Vagina (tissue), 2 donors: ENCODE measurements around the gene FAM151A. TPM values are rescaled to one million over a fixed set of nuclear protein-coding genes. Genes with fewer than 3 reads are reported as not detected.

Experiments
- DNase-seq, 2 donors: peaks; one replicate each; pipeline ENCODE4 v3.0.0-alpha.2; 2017; ENCODE audit errors: extremely low spot score in 2 of 2
- H3K27ac ChIP-seq: fragments of 200-600 bp; sonication (generic); one replicate; pipeline ENCODE4 v1.5.1; 2019
- H3K27me3 ChIP-seq: fragments of 200-600 bp; sonication (generic); one replicate; pipeline ENCODE4 v1.5.1; 2019
- H3K36me3 ChIP-seq, 2 donors: fragments of 200-600 bp; sonication (generic); one replicate each; pipeline ENCODE4 v1.5.1; 2017 to 2019
- H3K4me1 ChIP-seq: fragments of 200-600 bp; sonication (generic); one replicate; pipeline ENCODE4 v1.5.1; 2019
- H3K4me3 ChIP-seq, 2 donors: fragments of 200-600 bp; sonication (generic); 1 replicate in 1 of 2; 2 replicates in 1 of 2; pipeline ENCODE4 v1.5.1; 2016 to 2019
- H3K9me3 ChIP-seq: fragments of 200-600 bp; sonication (generic); one replicate; pipeline ENCODE4 v1.5.1; 2019
- POLR2A ChIP-seq, 2 donors: fragments of 450-650 bp; IDR thresholded peaks; one replicate each; pipeline ENCODE4 v1.6.1; 2017; ENCODE audit warnings: antibody characterized with exemption in 2 of 2, mild to moderate bottlenecking in 2 of 2, moderate library complexity in 2 of 2
- POLR2AphosphoS5 ChIP-seq, 2 donors: sonication (generic); formaldehyde crosslinking; IDR thresholded peaks; one replicate each; pipeline ENCODE4 v1.9.0; 2017; ENCODE audit warnings: antibody characterized with exemption in 2 of 2, mild to moderate bottlenecking in 2 of 2, low read depth in 1 of 2; ENCODE audit not compliant: insufficient read depth in 1 of 2
- intact Hi-C: fragments of 100-400 bp; cut with DNase I; formaldehyde crosslinking; loops from one replicate; pipeline ENCODE4 v1.15.1; 2023
- total RNA-seq: library from RNA; depleted of rRNA; stranded (reverse); fragments of >200 nt; gene quantifications from one replicate; pipeline ENCODE4 v1.2.3, GENCODE V29; 2016
- TF ChIP-seq, protein P1 (sequence below), 3 experiments: fragments of 450-650 bp in 2 of 3; fragments of 200-600 bp in 1 of 3; sonication (generic) in 1 of 3; IDR thresholded peaks; one replicate each; pipeline ENCODE4 v1.5.1; 2017 to 2019; ENCODE audit warnings: antibody characterized with exemption in 3 of 3, mild to moderate bottlenecking in 2 of 3, moderate library complexity in 2 of 3

Gene FAM151A
- total RNA-seq, 1 donor from 2014 or later = not detected

DNA sequence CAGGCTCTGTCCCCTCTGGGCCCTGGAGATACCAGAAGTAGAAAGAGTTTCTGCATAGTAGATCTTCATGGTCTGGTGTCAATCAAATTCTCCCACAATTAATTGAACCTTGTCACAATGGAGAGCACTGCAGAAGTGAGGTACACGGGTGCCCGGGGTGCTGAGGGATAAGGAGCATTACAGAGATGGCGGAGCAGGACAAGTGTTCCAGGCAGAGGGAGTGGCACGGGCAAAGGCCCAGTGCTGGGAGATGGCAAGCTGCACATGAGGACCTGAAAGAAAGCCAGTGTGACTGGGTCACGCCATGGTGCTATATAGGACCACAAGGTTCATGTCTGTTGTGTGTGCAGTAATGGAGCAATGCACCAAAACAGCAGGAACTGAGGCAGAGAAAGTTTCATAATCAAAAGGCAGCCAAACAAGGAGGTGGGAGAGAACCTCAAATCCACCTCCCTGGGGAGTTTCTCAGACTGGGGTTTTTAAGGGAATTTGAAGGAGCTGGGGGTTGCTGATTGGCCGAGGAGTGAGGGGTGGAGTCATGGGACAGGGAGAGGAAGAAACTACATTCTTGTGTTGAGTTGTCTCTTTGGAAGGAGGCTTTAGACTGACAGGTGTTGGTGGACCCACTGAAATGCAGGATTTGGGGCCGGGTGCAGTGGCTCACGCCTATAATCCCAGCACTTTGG is 47.6 kb downstream of the FAM151A start:
- H3K4me3 ChIP-seq = no peak overlapping the region
- TF ChIP-seq POLR2A (IDR thresholded peaks at IDR 0.05) (no peak), POLR2AphosphoS5 (IDR thresholded peaks at IDR 0.05; ENCODE audit: insufficient read depth in 1 of 2, low read depth in 1 of 2) (no peak)
- TF ChIP-seq, protein P1, sequence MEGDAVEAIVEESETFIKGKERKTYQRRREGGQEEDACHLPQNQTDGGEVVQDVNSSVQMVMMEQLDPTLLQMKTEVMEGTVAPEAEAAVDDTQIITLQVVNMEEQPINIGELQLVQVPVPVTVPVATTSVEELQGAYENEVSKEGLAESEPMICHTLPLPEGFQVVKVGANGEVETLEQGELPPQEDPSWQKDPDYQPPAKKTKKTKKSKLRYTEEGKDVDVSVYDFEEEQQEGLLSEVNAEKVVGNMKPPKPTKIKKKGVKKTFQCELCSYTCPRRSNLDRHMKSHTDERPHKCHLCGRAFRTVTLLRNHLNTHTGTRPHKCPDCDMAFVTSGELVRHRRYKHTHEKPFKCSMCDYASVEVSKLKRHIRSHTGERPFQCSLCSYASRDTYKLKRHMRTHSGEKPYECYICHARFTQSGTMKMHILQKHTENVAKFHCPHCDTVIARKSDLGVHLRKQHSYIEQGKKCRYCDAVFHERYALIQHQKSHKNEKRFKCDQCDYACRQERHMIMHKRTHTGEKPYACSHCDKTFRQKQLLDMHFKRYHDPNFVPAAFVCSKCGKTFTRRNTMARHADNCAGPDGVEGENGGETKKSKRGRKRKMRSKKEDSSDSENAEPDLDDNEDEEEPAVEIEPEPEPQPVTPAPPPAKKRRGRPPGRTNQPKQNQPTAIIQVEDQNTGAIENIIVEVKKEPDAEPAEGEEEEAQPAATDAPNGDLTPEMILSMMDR (IDR thresholded peaks at IDR 0.05) = no peak
- H3K27ac ChIP-seq = no peak overlapping the region
- H3K4me1 ChIP-seq = peaks cover 18% of the 10 kb centered on the region
- H3K27me3 ChIP-seq = no peaks in the 10 kb centered on the region
- no peaks in the 10 kb centered on the region for H3K9me3 ChIP-seq
- H3K36me3 ChIP-seq = no peaks in the 10 kb centered on the region
- no peak for DNase-seq
- intact Hi-C loops = no loop called here

DNA sequence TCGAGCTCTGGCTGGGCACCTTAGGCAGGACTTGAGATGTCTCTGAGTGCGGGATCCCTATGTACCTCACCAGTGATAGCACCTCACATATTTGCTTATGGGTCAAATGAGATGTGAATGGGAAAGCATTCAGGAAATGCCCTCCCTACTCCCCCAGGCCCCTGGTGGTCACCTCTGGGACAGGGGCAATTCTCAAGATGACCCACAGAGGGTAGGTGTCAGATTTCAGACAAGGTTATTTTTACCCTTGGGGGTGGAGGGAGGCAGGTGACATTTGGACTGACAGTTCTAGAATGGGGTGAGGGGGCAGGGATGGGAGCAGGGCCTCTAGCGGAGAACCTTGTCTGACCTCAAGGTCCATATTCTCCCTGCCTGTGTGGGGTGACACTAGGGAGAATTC is 48.2 kb downstream of the FAM151A start:
- no peak overlapping the region for H3K27ac ChIP-seq
- intact Hi-C loops = no loop called here

DNA sequence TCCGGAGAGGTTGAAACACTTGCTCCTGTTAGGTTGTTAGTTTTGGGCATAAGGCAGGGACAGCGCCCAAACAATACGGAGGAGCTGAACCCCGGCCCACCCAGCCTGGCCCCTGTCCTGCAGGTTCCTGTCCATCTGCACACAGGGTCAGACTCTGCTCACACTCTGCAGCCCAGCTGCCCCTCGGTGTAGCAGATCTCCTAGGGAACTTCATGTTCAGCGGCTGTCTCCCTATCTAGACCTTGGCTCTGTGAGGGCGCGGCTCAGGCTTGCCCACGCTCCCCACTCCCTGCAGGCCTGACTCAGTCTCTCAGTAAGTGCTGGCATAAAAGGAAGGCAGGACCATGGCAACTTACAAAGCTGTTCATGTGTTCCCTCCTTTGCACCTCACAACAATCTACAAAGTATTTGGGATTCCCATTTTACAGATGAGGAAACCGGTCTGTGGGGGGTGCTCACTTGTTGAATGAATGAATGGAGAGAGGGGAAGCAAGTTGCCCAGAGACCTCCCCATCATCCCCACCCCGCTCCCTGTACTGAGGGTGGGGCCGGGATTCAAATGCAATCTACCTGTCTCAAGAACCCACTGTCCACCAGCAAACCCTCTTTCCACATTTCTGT is 49.1 kb downstream of the FAM151A start:
- H3K4me1 ChIP-seq = peaks cover 30% of the 10 kb centered on the region
- intact Hi-C loops = no loop called here
- no peaks in the 10 kb centered on the region for H3K36me3 ChIP-seq
- H3K27ac ChIP-seq = no peak overlapping the region
- no peaks in the 10 kb centered on the region for H3K27me3 ChIP-seq
- no peaks in the 10 kb centered on the region for H3K9me3 ChIP-seq
- no peak overlapping the region for H3K4me3 ChIP-seq
- TF ChIP-seq POLR2A (IDR thresholded peaks at IDR 0.05) (no peak), POLR2AphosphoS5 (IDR thresholded peaks at IDR 0.05; ENCODE audit: insufficient read depth in 1 of 2, low read depth in 1 of 2) (no peak)
- TF ChIP-seq, protein P1 (IDR thresholded peaks at IDR 0.05) = no peak
- DNase-seq = no peak

More for the DNA sequence above, 48.2 kb downstream of the FAM151A start:
- H3K4me3 ChIP-seq = no peak overlapping the region
- no peaks in the 10 kb centered on the region for H3K36me3 ChIP-seq
- no peak for DNase-seq
- TF ChIP-seq, protein P1 (IDR thresholded peaks at IDR 0.05) = no peak
- H3K27me3 ChIP-seq = no peaks in the 10 kb centered on the region
- no peaks in the 10 kb centered on the region for H3K9me3 ChIP-seq
- H3K4me1 ChIP-seq = peaks cover 24% of the 10 kb centered on the region

DNA sequence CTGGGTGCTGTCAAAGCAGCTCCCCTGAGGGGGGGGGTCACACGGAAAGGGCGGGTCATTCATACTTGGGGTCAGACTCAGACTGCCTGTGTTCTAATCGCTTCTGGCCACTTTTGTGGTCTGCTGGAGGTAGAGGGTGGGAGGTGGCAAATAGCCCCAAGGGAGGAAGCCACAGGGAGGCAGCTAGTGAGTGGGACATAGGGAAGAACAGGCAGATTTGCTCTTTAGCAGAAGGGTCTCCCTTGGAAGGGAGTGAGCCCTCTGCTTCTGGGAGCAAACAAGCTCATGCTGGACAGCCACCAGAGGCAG is 50.8 kb downstream of the FAM151A start:
- intact Hi-C loops = no loop called here
- H3K27ac ChIP-seq = no peak overlapping the region
- H3K27me3 ChIP-seq = no peaks in the 10 kb centered on the region
- no peak for DNase-seq
- TF ChIP-seq POLR2AphosphoS5 (IDR thresholded peaks at IDR 0.05; ENCODE audit: insufficient read depth in 1 of 2, low read depth in 1 of 2) = no peak
- no peak for TF ChIP-seq POLR2A (IDR thresholded peaks at IDR 0.05)
- TF ChIP-seq, protein P1 (IDR thresholded peaks at IDR 0.05) = no peak
- H3K4me1 ChIP-seq = peaks cover 35% of the 10 kb centered on the region
- H3K36me3 ChIP-seq = no peaks in the 10 kb centered on the region
- H3K9me3 ChIP-seq = no peaks in the 10 kb centered on the region
- no peak overlapping the region for H3K4me3 ChIP-seq

DNA sequence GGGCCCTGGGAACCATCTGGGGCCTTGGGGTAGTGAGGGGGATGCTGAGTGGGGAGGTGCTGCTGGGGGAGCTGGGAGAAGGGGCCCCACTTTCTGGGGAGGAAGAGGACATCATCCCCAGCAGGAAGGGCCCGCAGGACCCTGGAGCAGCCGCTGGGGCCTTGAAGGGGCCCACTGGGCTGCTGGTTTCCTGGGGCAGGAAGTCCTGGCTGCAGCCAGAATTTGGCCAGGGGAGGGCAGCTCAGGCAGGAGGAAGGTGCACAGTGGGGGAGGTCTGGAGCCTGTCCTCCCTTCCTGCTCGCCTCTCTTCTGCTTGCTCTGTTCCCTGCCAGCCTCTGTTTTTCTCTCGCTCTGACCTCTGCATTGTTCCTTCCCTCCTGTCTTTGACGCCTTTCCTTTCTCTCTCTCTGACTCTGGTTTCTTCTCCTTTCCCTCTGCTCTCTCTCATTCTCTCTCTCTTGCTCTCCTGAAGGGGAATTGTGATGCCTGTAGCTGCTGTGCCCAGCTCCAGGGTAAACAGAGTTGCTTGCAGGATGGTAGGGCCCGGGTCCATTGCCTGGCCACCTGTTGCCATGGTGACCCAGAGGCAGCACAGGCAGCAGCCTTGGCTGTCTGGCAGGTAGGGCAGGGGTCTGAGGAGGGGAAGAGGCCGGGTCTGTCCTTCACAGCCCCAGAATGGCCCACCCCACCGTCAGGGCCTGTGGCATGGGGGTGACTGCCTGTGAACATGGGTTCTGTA is 51.4 kb downstream of the FAM151A start:
- Histone ChIP-seq H3K4me1 (peaks cover 35% of the 10 kb centered on the region), H3K9me3 (no peaks in the 10 kb centered on the region), H3K27me3 (no peaks in the 10 kb centered on the region), H3K4me3 (no peak overlapping the region), H3K27ac (no peak overlapping the region), H3K36me3 (no peaks in the 10 kb centered on the region)
- no peak for DNase-seq
- TF ChIP-seq POLR2A (IDR thresholded peaks at IDR 0.05) = no peak
- TF ChIP-seq, protein P1 (IDR thresholded peaks at IDR 0.05) = no peak
- no peak for TF ChIP-seq POLR2AphosphoS5 (IDR thresholded peaks at IDR 0.05; ENCODE audit: insufficient read depth in 1 of 2, low read depth in 1 of 2)
- intact Hi-C loops = no loop called here
